Peyer's patch (tissue), 4 donors: Measurements from ENCODE around the gene MIER1.

Experiments
- CTCF ChIP-seq, 6 experiments: fragments of 450-650 bp in 4 of 6; fragments of 200-600 bp in 2 of 6; sonication (generic) in 1 of 6; IDR thresholded peaks; one replicate each; pipeline ENCODE4 v1.5.1; 2017 to 2019; ENCODE audit warnings: antibody characterized with exemption in 6 of 6, mild to moderate bottlenecking in 3 of 6, moderate library complexity in 1 of 6
- POLR2A ChIP-seq, 2 donors: fragments of 450-650 bp; IDR thresholded peaks; one replicate each; pipeline ENCODE4 v1.5.1; 2017; ENCODE audit warnings: antibody characterized with exemption in 2 of 2, mild to moderate bottlenecking in 2 of 2, moderate library complexity in 2 of 2

- no peak for TF ChIP-seq CTCF (IDR thresholded peaks at IDR 0.05)
- no peak for TF ChIP-seq POLR2A (IDR thresholded peaks at IDR 0.05)
Observed at GRCh38 chr1:66982561-66983260, 57.9 kb downstream of the MIER1 start.
